WTC11 (cell line): ENCODE measurements around the gene HTRA1. TPM values are rescaled to one million over a fixed set of nuclear protein-coding genes. Genes with fewer than 3 reads are reported as not detected.

ENCODE experiments used
- ATAC-seq: fragments of 200-7000 bp; cut with Tn5 transposase; 2 replicates; pipeline ENCODE4 v1.10.0; 2021; ENCODE audit warnings: mild to moderate bottlenecking, moderate library complexity
- CTCF ChIA-PET: fragments of 300-600 bp; sonication (Branson Sonifier 250); formaldehyde crosslinking; loops from one replicate; lab custom pipeline; 2021; ENCODE audit warnings: antibody characterized with exemption; lab: Charles Lee
- POLR2A ChIA-PET: fragments of 350-600 bp; sonication (Branson Sonifier 250); formaldehyde crosslinking; loops from one replicate; lab custom pipeline; 2021; ENCODE audit warnings: antibody characterized with exemption; lab: Charles Lee
- DNase-seq: peaks from one replicate; pipeline ENCODE4 v3.0.0; 2021; ENCODE audit warnings: low spot score
- H3K27ac Mint-ChIP-seq: 2 replicates; pipeline ENCODE4 v1.8.0; 2021; ENCODE audit warnings: mixed read lengths
- H3K27me3 Mint-ChIP-seq: 2 replicates; pipeline ENCODE4 v1.8.0; 2021; ENCODE audit warnings: low read depth, mild to moderate bottlenecking, moderate library complexity, mixed read lengths
- H3K36me3 Mint-ChIP-seq: 2 replicates; pipeline ENCODE4 v1.8.0; 2021; ENCODE audit warnings: mixed read lengths
- H3K4me1 Mint-ChIP-seq: 2 replicates; pipeline ENCODE4 v1.8.0; 2022; ENCODE audit warnings: mixed read lengths
- H3K4me3 Mint-ChIP-seq: 2 replicates; pipeline ENCODE4 v1.8.0; 2021; ENCODE audit warnings: mild to moderate bottlenecking, moderate library complexity, mixed read lengths
- H3K9me3 Mint-ChIP-seq: 2 replicates; pipeline ENCODE4 v1.8.0; 2021; ENCODE audit warnings: mixed read lengths
- ELF4 ChIP-seq: sonication (generic); formaldehyde crosslinking; IDR thresholded peaks from 2 replicates; pipeline ENCODE4 v1.8.1; 2022; ENCODE audit warnings: low read depth, mild to moderate bottlenecking, moderate library complexity, missing genetic modification reagents
- ERG ChIP-seq: fragments of 250-450 bp; sonication (Bioruptor Pico); IDR thresholded peaks from 2 replicates; pipeline ENCODE4 v1.8.0; 2021; ENCODE audit warnings: mild to moderate bottlenecking
- FOXJ3 ChIP-seq: sonication (generic); formaldehyde crosslinking; IDR thresholded peaks from 2 replicates; pipeline ENCODE4 v1.9.0; 2021; ENCODE audit warnings: missing genetic modification reagents, mild to moderate bottlenecking, borderline replicate concordance
- PRRX2 ChIP-seq: fragments of 250-450 bp; sonication (Bioruptor Pico); IDR thresholded peaks from 2 replicates; pipeline ENCODE4 v1.8.0; 2021; ENCODE audit warnings: mild to moderate bottlenecking
- TCF7 ChIP-seq: sonication (generic); formaldehyde crosslinking; IDR thresholded peaks from 2 replicates; pipeline ENCODE4 v1.8.0; 2022; ENCODE audit warnings: mild to moderate bottlenecking, low read depth, missing genetic modification reagents, moderate library complexity
- ZMAT4 ChIP-seq: fragments of 250-450 bp; sonication (Bioruptor Pico); IDR thresholded peaks from 2 replicates; pipeline ENCODE4 v1.9.0; 2021; ENCODE audit warnings: mild to moderate bottlenecking
- ZNF219 ChIP-seq: sonication (generic); formaldehyde crosslinking; IDR thresholded peaks from 2 replicates; pipeline ENCODE4 v1.8.0; 2023; ENCODE audit warnings: missing genetic modification reagents, mild to moderate bottlenecking, borderline replicate concordance
- ZNF281 ChIP-seq: sonication (generic); formaldehyde crosslinking; IDR thresholded peaks from 2 replicates; pipeline ENCODE4 v1.8.0; 2023; ENCODE audit warnings: mild to moderate bottlenecking, missing genetic modification reagents
- ZNF512 ChIP-seq: sonication (generic); formaldehyde crosslinking; IDR thresholded peaks from 2 replicates; pipeline ENCODE4 v1.8.1; 2022; ENCODE audit warnings: missing genetic modification reagents, borderline replicate concordance
- total RNA-seq: library from RNA; stranded (reverse); gene quantifications from 3 replicates; pipeline ENCODE4 v1.2.3, GENCODE V29; 2021
- TF ChIP-seq, protein P1 (sequence below): sonication (generic); formaldehyde crosslinking; IDR thresholded peaks from 2 replicates; pipeline ENCODE4 v1.8.0; 2022; ENCODE audit warnings: missing genetic modification reagents
- TF ChIP-seq, protein P2 (sequence below): sonication (generic); formaldehyde crosslinking; IDR thresholded peaks from 2 replicates; pipeline ENCODE4 v1.8.1; 2022; ENCODE audit warnings: low read depth, missing genetic modification reagents, borderline replicate concordance

The HTRA1 gene
- total RNA-seq, 1 experiment from 2014 or later, result 18.3 TPM

GRCh38 chr10:122500194-122500593, 38.8 kb downstream of the HTRA1 start:
- ChIA-PET CTCF (no interaction called here), POLR2A (no interaction called here)
- TF ChIP-seq ELF4 (no peak), TCF7 (CRISPR knock-in tag) (no peak)
- Mint-ChIP-seq H3K27ac (no peak overlapping the region), H3K4me1 (peaks cover 6% of the 10 kb centered on the region), H3K27me3 (no peaks in the 10 kb centered on the region), H3K9me3 (no peaks in the 10 kb centered on the region), H3K36me3 (no peaks in the 10 kb centered on the region), H3K4me3 (no peak overlapping the region)
- DNase-seq, result no peak
- ATAC-seq, result no peak

DNA sequence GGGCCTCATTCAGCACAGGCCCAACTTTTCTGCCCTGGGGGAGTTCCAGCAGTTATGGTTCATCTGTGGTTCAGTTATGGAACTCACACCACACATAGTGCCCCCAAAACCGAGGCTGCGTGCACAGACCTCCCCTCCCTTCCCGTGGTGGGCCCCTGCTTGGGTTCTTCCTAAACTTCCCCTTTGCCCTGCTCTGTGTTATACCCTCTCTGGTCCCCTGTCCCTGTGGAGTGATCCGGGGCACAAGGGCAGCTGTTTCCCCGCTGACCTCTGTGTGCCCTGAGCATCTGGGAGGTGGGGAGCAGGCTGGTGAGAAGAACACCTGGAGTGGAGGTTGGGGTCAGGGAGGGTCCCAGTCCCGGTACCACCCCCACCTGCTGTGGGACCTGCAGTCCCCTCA, 39.4 kb downstream of the HTRA1 start:
- no peak for TF ChIP-seq ZNF512 (CRISPR knock-in tag)
- DNase-seq (no peak), ATAC-seq (no peak)
- CTCF ChIA-PET, result no interaction called here
- Mint-ChIP-seq H3K36me3 (no peaks in the 10 kb centered on the region), H3K4me1 (peaks cover 3% of the 10 kb centered on the region), H3K27me3 (no peaks in the 10 kb centered on the region), H3K4me3 (no peak overlapping the region), H3K9me3 (no peaks in the 10 kb centered on the region), H3K27ac (no peak overlapping the region)
- POLR2A ChIA-PET, result no interaction called here

GRCh38 chr10:122503012-122503411, 41.7 kb downstream of the HTRA1 start:
- ATAC-seq, result no peak
- H3K27ac Mint-ChIP-seq, result no peak overlapping the region
- CTCF ChIA-PET, result interaction anchor here (0.7 to 1.3 kb wide), 2 partner anchors 63 to 664 kb away, joined by 3 to 4 read pairs; no protein-coding TSS in a partner anchor
- H3K4me1 Mint-ChIP-seq, result no peaks in the 10 kb centered on the region
- H3K9me3 Mint-ChIP-seq, result no peaks in the 10 kb centered on the region
- no peak for TF ChIP-seq ERG (CRISPR knock-in tag)
- TF ChIP-seq, protein P1, sequence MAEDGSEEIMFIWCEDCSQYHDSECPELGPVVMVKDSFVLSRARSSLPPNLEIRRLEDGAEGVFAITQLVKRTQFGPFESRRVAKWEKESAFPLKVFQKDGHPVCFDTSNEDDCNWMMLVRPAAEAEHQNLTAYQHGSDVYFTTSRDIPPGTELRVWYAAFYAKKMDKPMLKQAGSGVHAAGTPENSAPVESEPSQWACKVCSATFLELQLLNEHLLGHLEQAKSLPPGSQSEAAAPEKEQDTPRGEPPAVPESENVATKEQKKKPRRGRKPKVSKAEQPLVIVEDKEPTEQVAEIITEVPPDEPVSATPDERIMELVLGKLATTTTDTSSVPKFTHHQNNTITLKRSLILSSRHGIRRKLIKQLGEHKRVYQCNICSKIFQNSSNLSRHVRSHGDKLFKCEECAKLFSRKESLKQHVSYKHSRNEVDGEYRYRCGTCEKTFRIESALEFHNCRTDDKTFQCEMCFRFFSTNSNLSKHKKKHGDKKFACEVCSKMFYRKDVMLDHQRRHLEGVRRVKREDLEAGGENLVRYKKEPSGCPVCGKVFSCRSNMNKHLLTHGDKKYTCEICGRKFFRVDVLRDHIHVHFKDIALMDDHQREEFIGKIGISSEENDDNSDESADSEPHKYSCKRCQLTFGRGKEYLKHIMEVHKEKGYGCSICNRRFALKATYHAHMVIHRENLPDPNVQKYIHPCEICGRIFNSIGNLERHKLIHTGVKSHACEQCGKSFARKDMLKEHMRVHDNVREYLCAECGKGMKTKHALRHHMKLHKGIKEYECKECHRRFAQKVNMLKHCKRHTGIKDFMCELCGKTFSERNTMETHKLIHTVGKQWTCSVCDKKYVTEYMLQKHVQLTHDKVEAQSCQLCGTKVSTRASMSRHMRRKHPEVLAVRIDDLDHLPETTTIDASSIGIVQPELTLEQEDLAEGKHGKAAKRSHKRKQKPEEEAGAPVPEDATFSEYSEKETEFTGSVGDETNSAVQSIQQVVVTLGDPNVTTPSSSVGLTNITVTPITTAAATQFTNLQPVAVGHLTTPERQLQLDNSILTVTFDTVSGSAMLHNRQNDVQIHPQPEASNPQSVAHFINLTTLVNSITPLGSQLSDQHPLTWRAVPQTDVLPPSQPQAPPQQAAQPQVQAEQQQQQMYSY (CRISPR knock-in tag), result no peak
- TF ChIP-seq FOXJ3 (CRISPR knock-in tag), result no peak
- no peak for TF ChIP-seq ZNF281
- TF ChIP-seq PRRX2, result no peak
- no peak for TF ChIP-seq ZMAT4 (CRISPR knock-in tag)
- no peak for TF ChIP-seq ZNF219
- TF ChIP-seq, protein P2, sequence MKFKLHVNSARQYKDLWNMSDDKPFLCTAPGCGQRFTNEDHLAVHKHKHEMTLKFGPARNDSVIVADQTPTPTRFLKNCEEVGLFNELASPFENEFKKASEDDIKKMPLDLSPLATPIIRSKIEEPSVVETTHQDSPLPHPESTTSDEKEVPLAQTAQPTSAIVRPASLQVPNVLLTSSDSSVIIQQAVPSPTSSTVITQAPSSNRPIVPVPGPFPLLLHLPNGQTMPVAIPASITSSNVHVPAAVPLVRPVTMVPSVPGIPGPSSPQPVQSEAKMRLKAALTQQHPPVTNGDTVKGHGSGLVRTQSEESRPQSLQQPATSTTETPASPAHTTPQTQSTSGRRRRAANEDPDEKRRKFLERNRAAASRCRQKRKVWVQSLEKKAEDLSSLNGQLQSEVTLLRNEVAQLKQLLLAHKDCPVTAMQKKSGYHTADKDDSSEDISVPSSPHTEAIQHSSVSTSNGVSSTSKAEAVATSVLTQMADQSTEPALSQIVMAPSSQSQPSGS (CRISPR knock-in tag), result no peak
- TF ChIP-seq, all 79 proteins: peak for 0
- no peaks in the 10 kb centered on the region for H3K27me3 Mint-ChIP-seq
- no peak overlapping the region for H3K4me3 Mint-ChIP-seq
- no peaks in the 10 kb centered on the region for H3K36me3 Mint-ChIP-seq
- POLR2A ChIA-PET, result no interaction called here
- no peak for DNase-seq
